ENCODE data around the gene GALNT2. TPM values are rescaled to one million over a fixed set of nuclear protein-coding genes. Genes with fewer than 3 reads are reported as not detected.

Gene GALNT2
- total and polyA plus RNA-seq, 2 of the 13 experiments (the other 11 are each of a cell fraction or from before 2014, with no cell fraction given), result 39.3 to 39.6 TPM

DNA sequence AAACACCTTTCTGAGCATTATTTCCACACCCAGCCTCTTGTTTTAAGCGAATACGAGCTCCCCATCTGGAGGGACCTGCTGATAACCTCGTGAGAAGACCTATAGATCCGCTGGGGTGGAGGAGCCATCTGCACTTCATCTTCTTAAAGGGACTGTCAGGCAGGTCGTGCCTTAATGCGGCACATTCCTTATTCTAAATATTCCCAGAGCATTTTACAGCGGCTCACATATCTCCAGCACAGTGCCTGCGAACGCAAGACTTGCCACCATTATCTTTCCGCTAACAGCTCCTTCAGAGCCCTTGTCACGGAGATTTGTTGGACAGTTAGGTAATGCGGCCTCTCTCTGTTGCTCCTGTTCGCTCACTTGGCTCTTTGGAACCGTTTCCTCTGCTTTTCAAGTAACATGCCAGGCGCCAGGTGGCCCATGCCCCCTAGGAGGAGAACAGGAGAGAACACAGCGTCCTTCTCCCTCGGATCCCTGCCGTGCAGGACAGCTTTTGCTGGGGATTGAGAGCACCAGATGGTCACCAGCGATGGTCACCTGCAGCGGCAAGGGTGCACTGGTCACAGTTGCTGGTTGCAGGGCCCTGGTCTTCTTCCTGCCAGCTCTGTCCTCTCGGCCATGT, 196.6 kb downstream of the GALNT2 start (continued):
- TF ChIP-seq, protein P1, sequence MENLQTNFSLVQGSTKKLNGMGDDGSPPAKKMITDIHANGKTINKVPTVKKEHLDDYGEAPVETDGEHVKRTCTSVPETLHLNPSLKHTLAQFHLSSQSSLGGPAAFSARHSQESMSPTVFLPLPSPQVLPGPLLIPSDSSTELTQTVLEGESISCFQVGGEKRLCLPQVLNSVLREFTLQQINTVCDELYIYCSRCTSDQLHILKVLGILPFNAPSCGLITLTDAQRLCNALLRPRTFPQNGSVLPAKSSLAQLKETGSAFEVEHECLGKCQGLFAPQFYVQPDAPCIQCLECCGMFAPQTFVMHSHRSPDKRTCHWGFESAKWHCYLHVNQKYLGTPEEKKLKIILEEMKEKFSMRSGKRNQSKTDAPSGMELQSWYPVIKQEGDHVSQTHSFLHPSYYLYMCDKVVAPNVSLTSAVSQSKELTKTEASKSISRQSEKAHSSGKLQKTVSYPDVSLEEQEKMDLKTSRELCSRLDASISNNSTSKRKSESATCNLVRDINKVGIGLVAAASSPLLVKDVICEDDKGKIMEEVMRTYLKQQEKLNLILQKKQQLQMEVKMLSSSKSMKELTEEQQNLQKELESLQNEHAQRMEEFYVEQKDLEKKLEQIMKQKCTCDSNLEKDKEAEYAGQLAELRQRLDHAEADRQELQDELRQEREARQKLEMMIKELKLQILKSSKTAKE (CRISPR knock-in tag; IDR thresholded peaks at IDR 0.05; ENCODE audit: borderline replicate concordance), result no peak

DNA sequence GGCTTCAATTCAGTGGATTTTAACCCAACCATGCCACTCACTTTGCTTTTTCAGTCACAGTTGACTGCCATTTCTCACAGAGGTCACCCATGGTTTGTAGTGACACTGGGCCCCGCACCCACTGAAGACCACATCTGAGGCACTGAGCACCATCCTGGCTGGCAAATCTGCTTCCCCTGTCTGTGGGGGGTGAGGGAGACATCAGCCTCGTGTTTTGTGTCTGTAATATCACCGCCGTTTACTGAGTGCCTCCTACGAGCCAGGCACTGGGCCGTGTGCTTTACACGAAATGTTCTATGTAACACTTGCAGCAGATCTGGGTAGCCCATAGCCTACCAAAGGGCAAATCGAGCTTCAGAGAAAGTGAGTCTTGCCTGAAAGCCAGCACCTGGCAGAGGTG, 197.3 kb downstream of the GALNT2 start:
- DNase-seq (ENCODE audit: low spot score) (no peak), FAIRE-seq (no peak), ATAC-seq (no peak)
- Histone ChIP-seq H3K4me1 (ENCODE audit: insufficient read depth, low read length) (no peaks in the 10 kb centered on the region), H4K20me1 (ENCODE audit: insufficient read depth, low read length) (peaks cover 2% of the 10 kb centered on the region; the same call in 1 of the 2 replicates), H3K27me3 (ENCODE audit: control insufficient read depth in 1 of 2, insufficient read depth in 2 of 2, low read length in 2 of 2) (no peaks in the 10 kb centered on the region; a peak in 1 of 5 replicates), H3K36me3 (replicated peaks in 1 of 2; ENCODE audit: control insufficient read depth in 1 of 2, insufficient read depth in 2 of 2, low read length in 2 of 2) (peaks cover 17 to 33% of the 10 kb centered on the region in 2 experiments; a peak in 4 of 5 replicates), H3K79me2 (ENCODE audit: insufficient read depth, low read length) (no peaks in the 10 kb centered on the region), H2AFZ (ENCODE audit: low read length) (no peak overlapping the region), H3K4me2 (ENCODE audit: low read depth, low read length) (no peak overlapping the region), H3K4me3 (replicated peaks in 1 of 3; ENCODE audit: insufficient read depth in 1 of 3, low read depth in 2 of 3, low read length in 3 of 3) (no peak overlapping the region), H3K9ac (ENCODE audit: insufficient read depth, low read depth, low read length) (no peak overlapping the region), H3K9me3 (ENCODE audit: low read length) (no peaks in the 10 kb centered on the region), H3K27ac (ENCODE audit: extremely low read length, insufficient read depth, low read length) (no peak overlapping the region)
- in situ Hi-C loops (cut with HindIII; ENCODE audit: extremely low pct_ligation_motif_present, low pct_unique_long_range_greater_than_20kb) (no loop called here), intact Hi-C loops (cut with micrococcal nuclease; ENCODE audit: unreplicated experiment) (loop anchor here (5.0 kb wide), 1 partner anchor 847 kb away; no protein-coding TSS in a partner anchor)
- 99% methylated on average over 8 of the region's 8 CpGs for WGBS (ENCODE audit: low lambda C conversion rate)
- CTCF ChIA-PET (ENCODE audit: low intra/inter-chr PET ratio, low total read pairs), result no interaction called here
- POLR2A ChIA-PET, result no interaction called here
- BruUV-seq (replicated peaks), result no TSS peak
- TF ChIP-seq MATR3 (CRISPR knock-in tag; IDR thresholded peaks at IDR 0.05) (no peak), MBD4 (IDR thresholded peaks at IDR 0.05; ENCODE audit: borderline replicate concordance, low read length) (no peak), ZNF792 (CRISPR knock-in tag; IDR thresholded peaks at IDR 0.05) (no peak), ZNF883 (CRISPR knock-in tag; IDR thresholded peaks at IDR 0.05; ENCODE audit: not compliant biosample characterization) (no peak), ZNF530 (CRISPR knock-in tag; IDR thresholded peaks at IDR 0.05; ENCODE audit: low read depth) (no peak), DR1 (CRISPR knock-in tag; IDR thresholded peaks at IDR 0.05) (no peak), SIN3A (IDR thresholded peaks at IDR 0.05; ENCODE audit: borderline replicate concordance, low read depth, low read length) (no peak), ZSCAN22 (CRISPR knock-in tag; IDR thresholded peaks at IDR 0.05) (no peak), ZBTB7B (CRISPR knock-in tag; IDR thresholded peaks at IDR 0.05) (no peak), PHF20 (CRISPR knock-in tag; IDR thresholded peaks at IDR 0.05) (no peak), ZNF761 (CRISPR knock-in tag; conservative IDR thresholded peaks at IDR 0.05) (no peak)
- TF ChIP-seq, protein P2, sequence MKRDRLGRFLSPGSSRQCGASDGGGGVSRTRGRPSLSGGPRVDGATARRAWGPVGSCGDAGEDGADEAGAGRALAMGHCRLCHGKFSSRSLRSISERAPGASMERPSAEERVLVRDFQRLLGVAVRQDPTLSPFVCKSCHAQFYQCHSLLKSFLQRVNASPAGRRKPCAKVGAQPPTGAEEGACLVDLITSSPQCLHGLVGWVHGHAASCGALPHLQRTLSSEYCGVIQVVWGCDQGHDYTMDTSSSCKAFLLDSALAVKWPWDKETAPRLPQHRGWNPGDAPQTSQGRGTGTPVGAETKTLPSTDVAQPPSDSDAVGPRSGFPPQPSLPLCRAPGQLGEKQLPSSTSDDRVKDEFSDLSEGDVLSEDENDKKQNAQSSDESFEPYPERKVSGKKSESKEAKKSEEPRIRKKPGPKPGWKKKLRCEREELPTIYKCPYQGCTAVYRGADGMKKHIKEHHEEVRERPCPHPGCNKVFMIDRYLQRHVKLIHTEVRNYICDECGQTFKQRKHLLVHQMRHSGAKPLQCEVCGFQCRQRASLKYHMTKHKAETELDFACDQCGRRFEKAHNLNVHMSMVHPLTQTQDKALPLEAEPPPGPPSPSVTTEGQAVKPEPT (CRISPR knock-in tag; IDR thresholded peaks at IDR 0.05; ENCODE audit: low read depth), result no peak
- TF ChIP-seq, protein P3, sequence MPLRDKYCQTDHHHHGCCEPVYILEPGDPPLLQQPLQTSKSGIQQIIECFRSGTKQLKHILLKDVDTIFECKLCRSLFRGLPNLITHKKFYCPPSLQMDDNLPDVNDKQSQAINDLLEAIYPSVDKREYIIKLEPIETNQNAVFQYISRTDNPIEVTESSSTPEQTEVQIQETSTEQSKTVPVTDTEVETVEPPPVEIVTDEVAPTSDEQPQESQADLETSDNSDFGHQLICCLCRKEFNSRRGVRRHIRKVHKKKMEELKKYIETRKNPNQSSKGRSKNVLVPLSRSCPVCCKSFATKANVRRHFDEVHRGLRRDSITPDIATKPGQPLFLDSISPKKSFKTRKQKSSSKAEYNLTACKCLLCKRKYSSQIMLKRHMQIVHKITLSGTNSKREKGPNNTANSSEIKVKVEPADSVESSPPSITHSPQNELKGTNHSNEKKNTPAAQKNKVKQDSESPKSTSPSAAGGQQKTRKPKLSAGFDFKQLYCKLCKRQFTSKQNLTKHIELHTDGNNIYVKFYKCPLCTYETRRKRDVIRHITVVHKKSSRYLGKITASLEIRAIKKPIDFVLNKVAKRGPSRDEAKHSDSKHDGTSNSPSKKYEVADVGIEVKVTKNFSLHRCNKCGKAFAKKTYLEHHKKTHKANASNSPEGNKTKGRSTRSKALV (CRISPR knock-in tag; IDR thresholded peaks at IDR 0.05), result no peak
- TF ChIP-seq, protein P4, sequence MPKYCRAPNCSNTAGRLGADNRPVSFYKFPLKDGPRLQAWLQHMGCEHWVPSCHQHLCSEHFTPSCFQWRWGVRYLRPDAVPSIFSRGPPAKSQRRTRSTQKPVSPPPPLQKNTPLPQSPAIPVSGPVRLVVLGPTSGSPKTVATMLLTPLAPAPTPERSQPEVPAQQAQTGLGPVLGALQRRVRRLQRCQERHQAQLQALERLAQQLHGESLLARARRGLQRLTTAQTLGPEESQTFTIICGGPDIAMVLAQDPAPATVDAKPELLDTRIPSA (CRISPR knock-in tag; IDR thresholded peaks at IDR 0.05; ENCODE audit: borderline replicate concordance), result no peak
- TF ChIP-seq, protein P5, sequence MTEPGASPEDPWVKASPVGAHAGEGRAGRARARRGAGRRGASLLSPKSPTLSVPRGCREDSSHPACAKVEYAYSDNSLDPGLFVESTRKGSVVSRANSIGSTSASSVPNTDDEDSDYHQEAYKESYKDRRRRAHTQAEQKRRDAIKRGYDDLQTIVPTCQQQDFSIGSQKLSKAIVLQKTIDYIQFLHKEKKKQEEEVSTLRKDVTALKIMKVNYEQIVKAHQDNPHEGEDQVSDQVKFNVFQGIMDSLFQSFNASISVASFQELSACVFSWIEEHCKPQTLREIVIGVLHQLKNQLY (CRISPR knock-in tag; IDR thresholded peaks at IDR 0.05), result no peak

Measured in HepG2 (cell line).